Esophagus squamous epithelium (tissue), 5 donors: ENCODE data around the gene PLXNB2. TPM values are rescaled to one million over a fixed set of nuclear protein-coding genes. Genes with fewer than 3 reads are reported as not detected.

ENCODE experiments used
- DNase-seq: peaks from one replicate; lab custom pipeline; 2025; lab: John Stamatoyannopoulos, UW
- H3K27ac ChIP-seq, 4 donors: fragments of 200-600 bp; sonication (generic); one replicate each; pipeline ENCODE4 v1.5.1; 2016 to 2019; ENCODE audit warnings: mild to moderate bottlenecking in 1 of 4
- H3K27me3 ChIP-seq, 4 donors: fragments of 200-600 bp; sonication (generic); 1 replicate in 3 of 4; 2 replicates in 1 of 4; pipeline versions ENCODE4 v1.5.1 to v1.6.0; 2017 to 2021; ENCODE audit warnings: antibody characterized with exemption in 1 of 4
- H3K36me3 ChIP-seq, 3 donors: fragments of 200-600 bp; sonication (generic); one replicate each; pipeline ENCODE4 v1.5.1; 2016 to 2019
- H3K4me1 ChIP-seq, 3 donors: fragments of 200-600 bp; sonication (generic); one replicate each; pipeline ENCODE4 v1.5.1; 2017 to 2019
- H3K4me3 ChIP-seq, 4 donors: fragments of 200-600 bp; sonication (generic); 1 replicate in 3 of 4; 2 replicates in 1 of 4; pipeline ENCODE4 v1.5.1; 2016 to 2019; ENCODE audit warnings: mild to moderate bottlenecking in 2 of 4, moderate library complexity in 1 of 4
- H3K9me3 ChIP-seq, 3 donors: fragments of 200-600 bp; sonication (generic); one replicate each; pipeline ENCODE4 v1.5.1; 2016 to 2019
- POLR2A ChIP-seq, 4 donors: fragments of 450-650 bp; IDR thresholded peaks; one replicate each; pipeline ENCODE4 v1.6.1; 2017; ENCODE audit warnings: antibody characterized with exemption in 4 of 4, mild to moderate bottlenecking in 4 of 4, moderate library complexity in 3 of 4
- WGBS, 2 donors: methylation state at CpG; one replicate each; pipeline ENCODE4 v1.1.5; 2018; 5-methylcytosine and 5-hydroxymethylcytosine counted together
- intact Hi-C: fragments of 100-400 bp; cut with DNase I; formaldehyde crosslinking; loops from one replicate; pipeline ENCODE4 v1.15.0; 2022
- total RNA-seq, 4 donors: library from RNA; depleted of rRNA; stranded (reverse); fragments of >200 nt; gene quantifications; one replicate each; pipeline ENCODE4 v1.1.0, GENCODE V29; 2016
- TF ChIP-seq, protein P1 (sequence below), 6 experiments: fragments of 450-650 bp in 4 of 6; fragments of 200-600 bp in 2 of 6; sonication (generic) in 2 of 6; IDR thresholded peaks; one replicate each; pipeline ENCODE4 v1.5.1; 2016 to 2019; ENCODE audit warnings: antibody characterized with exemption in 6 of 6, mild to moderate bottlenecking in 4 of 6, moderate library complexity in 4 of 6
- donor health status: DM: yes; HTN: yes; CAD: no.

Gene PLXNB2
- total RNA-seq, 4 donors from 2014 or later = 80.9 to 231 (median 129) TPM

DNA sequence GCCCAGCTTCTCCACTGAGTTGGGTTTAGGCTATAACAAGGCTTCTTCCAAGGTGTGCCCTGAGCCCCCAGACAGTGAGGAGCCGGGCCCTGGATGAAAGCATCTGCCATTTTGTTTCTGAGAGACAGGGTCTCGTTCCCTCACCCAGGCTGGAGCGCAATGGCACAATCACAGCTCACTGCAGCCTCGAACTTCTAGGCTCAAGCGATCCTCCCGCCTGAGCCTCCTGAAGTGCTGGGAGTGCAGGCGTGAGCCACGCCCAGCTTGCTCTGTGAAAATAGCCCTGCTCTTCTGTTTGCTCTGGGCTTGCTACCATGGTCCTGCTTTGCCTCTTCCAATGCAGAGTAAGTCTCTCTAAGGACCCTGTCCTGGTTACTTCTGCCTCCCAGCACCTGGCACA lies 12.7 kb upstream of the PLXNB2 start:
- Histone ChIP-seq H3K9me3 (no peaks in the 10 kb centered on the region), H3K4me1 (peaks cover 0 to 8% (median 4%) of the 10 kb centered on the region in 3 donors), H3K27ac (no peak overlapping the region), H3K4me3 (no peak overlapping the region), H3K27me3 (no peaks in the 10 kb centered on the region), H3K36me3 (no peaks in the 10 kb centered on the region)
- TF ChIP-seq, protein P1, sequence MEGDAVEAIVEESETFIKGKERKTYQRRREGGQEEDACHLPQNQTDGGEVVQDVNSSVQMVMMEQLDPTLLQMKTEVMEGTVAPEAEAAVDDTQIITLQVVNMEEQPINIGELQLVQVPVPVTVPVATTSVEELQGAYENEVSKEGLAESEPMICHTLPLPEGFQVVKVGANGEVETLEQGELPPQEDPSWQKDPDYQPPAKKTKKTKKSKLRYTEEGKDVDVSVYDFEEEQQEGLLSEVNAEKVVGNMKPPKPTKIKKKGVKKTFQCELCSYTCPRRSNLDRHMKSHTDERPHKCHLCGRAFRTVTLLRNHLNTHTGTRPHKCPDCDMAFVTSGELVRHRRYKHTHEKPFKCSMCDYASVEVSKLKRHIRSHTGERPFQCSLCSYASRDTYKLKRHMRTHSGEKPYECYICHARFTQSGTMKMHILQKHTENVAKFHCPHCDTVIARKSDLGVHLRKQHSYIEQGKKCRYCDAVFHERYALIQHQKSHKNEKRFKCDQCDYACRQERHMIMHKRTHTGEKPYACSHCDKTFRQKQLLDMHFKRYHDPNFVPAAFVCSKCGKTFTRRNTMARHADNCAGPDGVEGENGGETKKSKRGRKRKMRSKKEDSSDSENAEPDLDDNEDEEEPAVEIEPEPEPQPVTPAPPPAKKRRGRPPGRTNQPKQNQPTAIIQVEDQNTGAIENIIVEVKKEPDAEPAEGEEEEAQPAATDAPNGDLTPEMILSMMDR (IDR thresholded peaks at IDR 0.05) = no peak
- no peak for TF ChIP-seq POLR2A (IDR thresholded peaks at IDR 0.05)
- WGBS, 2 donors = 94% methylated on average over 3 of the region's 8 CpGs; no CpG with 5 or more reads in 1 of the 2 donors
- intact Hi-C loops = no loop called here
- no peak for DNase-seq

DNA sequence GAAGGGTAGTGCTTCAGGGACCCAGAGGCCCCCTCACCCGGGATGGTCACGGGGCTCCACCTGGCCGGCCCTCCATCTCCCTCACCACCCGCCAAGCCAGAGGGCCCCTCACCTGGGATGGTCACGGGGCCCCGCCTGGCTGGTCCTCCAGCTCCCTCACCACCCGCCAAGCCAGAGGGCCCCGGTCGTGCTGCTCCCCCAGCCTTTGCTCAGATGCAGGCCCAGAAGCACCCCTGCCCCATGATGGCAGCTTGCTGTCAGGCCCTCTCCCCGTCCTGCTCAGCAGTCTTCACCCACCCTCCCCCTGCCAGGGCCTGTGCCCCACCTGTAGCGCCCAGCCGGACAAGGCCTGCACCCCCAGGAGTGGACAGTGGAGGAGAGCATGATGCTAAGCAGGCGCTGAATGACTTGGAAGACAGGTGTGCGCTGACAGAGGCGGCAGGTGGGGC lies 12.1 kb upstream of the PLXNB2 start:
- H3K27me3 ChIP-seq = no peaks in the 10 kb centered on the region
- H3K9me3 ChIP-seq = no peaks in the 10 kb centered on the region
- H3K4me3 ChIP-seq = no peak overlapping the region
- TF ChIP-seq, protein P1 (IDR thresholded peaks at IDR 0.05) = no peak
- no peak for TF ChIP-seq POLR2A (IDR thresholded peaks at IDR 0.05)
- intact Hi-C loops = no loop called here
- no peaks in the 10 kb centered on the region for H3K36me3 ChIP-seq
- H3K27ac ChIP-seq = no peak overlapping the region
- H3K4me1 ChIP-seq = peaks cover 0 to 14% (median 4%) of the 10 kb centered on the region in 3 donors
- DNase-seq = no peak
- WGBS, 2 donors = 70 to 100% methylated on average over 1 to 2 of the region's 15 CpGs

DNA sequence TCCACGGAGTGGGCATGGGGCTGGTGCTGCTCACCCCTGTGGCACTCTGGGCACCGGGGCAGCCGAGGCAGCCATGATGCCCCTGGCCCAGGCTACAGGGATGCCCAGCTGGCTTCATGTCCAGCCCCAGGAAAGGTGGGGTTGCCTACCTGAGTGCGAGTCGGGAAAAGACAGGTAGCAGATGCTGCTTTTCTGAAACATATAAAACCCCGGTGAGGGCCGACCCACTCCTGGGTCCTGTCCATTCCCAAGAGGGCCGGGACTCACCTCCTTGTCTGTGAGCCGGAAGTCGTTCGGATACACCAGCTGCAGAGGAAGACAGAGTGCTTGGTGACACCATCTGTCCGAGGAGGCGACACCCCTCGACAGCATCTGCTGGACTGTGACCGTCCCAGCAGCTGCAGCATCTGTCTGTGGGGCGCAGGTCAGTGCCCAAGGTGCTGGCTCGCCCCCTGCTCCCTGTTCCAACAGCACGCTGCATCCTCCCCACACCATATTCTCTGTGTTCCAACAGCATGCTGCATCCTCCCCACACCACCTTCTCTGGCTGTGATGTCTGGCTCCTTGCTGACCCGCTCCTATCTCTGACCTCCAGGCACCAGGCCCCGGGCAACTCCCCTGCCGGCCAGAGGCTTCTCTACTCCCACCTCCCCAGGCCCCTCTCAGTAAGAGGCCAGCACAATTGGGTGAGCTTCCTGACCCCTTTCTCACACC lies 11.4 kb upstream of the PLXNB2 start:
- Histone ChIP-seq H3K4me3 (no peak overlapping the region), H3K27ac (no peak overlapping the region), H3K4me1 (peaks cover 4 to 21% (median 5%) of the 10 kb centered on the region in 3 donors), H3K9me3 (no peaks in the 10 kb centered on the region), H3K36me3 (no peaks in the 10 kb centered on the region), H3K27me3 (no peaks in the 10 kb centered on the region)
- 81 to 84% methylated on average over 12 to 18 of the region's 21 CpGs for WGBS, 2 donors
- TF ChIP-seq, protein P1 (IDR thresholded peaks at IDR 0.05) = no peak
- no peak for TF ChIP-seq POLR2A (IDR thresholded peaks at IDR 0.05)
- intact Hi-C loops = no loop called here
- no peak for DNase-seq

DNA sequence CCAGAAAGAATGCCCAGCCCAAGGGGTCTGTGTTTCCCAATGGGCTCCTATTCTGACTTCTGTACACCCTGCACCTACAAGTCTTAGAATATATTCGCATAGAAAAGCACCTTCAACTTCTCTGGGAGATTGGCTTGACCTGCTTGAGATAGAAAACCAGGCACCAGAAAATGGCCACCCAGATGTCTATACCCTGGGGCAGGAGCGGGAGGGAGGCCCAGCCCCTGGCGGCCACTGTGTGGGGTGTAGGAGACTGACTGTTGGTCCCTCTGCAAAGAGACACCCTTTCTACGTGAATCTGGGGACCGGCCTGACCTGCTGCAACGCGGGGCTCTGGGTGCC lies 10.9 kb upstream of the PLXNB2 start:
- WGBS, 2 donors = 77 to 90% methylated on average over 4 to 5 of the region's 7 CpGs
- peaks cover 8 to 26% (median 8%) of the 10 kb centered on the region in 3 donors for H3K4me1 ChIP-seq

DNA sequence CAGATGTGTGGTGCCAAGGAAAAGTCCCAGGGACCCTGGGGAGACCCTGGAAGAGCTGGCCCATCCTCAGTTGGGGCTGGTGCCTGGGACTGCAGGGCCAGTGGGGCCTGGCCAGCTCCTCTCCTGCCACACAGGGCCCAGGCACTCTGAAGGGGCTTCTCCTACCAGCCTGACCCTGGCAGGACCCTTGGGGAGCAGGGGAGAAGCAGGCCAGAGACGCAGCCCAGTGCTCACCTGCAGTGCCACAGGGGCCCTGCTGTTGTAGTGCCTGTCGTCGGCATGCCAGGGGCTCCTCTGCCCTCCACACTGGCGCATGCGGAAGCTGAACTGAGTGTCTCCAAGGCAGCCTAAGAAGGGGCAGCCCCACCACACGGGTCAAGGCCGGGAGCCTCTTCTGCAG lies 10.2 kb upstream of the PLXNB2 start:
- TF ChIP-seq, protein P1 (IDR thresholded peaks at IDR 0.05) = no peak
- TF ChIP-seq POLR2A (IDR thresholded peaks at IDR 0.05) = no peak
- Histone ChIP-seq H3K27me3 (no peaks in the 10 kb centered on the region), H3K4me3 (no peak overlapping the region), H3K4me1 (peaks cover 8 to 28% (median 8%) of the 10 kb centered on the region in 3 donors), H3K9me3 (no peaks in the 10 kb centered on the region), H3K36me3 (no peaks in the 10 kb centered on the region), H3K27ac (no peak overlapping the region)
- DNase-seq = no peak
- intact Hi-C loops = no loop called here
- 83% methylated on average over 2 of the region's 7 CpGs; no CpG with 5 or more reads in 1 of the 2 donors for WGBS, 2 donors

More for the DNA sequence above, 10.9 kb upstream of the PLXNB2 start:
- Histone ChIP-seq H3K27me3 (no peaks in the 10 kb centered on the region), H3K4me3 (no peak overlapping the region), H3K9me3 (no peaks in the 10 kb centered on the region), H3K36me3 (no peaks in the 10 kb centered on the region), H3K27ac (no peak overlapping the region)
- intact Hi-C loops = no loop called here
- no peak for DNase-seq
- TF ChIP-seq, protein P1 (IDR thresholded peaks at IDR 0.05) = no peak
- no peak for TF ChIP-seq POLR2A (IDR thresholded peaks at IDR 0.05)
